Stimulated activated CD4-positive, alpha-beta T cell treated with anti-CD3 and anti-CD28 coated beads, Interleukin-1b, Interleukin-23, amount 100 ng/mL, for 48 hours (primary cell): ENCODE results near the gene DAPK1.
"Not testable (repeated sequence)": the region's sequence is repeated elsewhere in the genome, so short reads cannot be mapped to it uniquely, and the experiment has no call there.

ENCODE experiments used
- DNase-seq: peaks from one replicate; pipeline ENCODE4 v3.0.0-alpha.2; 2020

DAPK1 gene

DNA sequence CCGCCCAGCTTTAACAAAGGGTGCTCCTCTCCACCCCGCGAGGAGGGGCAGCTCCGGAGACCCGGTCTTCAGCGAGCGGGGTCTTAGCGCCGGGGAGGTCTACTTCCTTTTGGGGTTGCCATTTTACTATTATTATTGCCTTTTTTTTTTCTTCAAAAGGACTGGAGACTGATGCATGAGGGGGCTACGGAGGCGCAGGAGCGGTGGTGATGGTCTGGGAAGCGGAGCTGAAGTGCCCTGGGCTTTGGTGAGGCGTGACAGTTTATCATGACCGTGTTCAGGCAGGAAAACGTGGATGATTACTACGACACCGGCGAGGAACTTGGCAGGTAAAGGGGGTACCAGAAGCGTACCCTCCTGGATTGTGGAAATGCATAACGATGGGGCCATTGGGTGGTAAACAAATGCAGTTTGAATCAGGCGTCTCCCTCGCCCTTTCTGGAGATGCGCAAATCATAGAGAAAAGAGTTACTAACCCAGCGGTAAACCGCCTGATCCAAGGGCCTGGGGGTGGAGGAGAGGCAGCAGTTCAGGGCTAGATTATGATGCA lies 1.2 kb downstream of the DAPK1 start:
- peak; percentile 16 for DNase-seq

DNA sequence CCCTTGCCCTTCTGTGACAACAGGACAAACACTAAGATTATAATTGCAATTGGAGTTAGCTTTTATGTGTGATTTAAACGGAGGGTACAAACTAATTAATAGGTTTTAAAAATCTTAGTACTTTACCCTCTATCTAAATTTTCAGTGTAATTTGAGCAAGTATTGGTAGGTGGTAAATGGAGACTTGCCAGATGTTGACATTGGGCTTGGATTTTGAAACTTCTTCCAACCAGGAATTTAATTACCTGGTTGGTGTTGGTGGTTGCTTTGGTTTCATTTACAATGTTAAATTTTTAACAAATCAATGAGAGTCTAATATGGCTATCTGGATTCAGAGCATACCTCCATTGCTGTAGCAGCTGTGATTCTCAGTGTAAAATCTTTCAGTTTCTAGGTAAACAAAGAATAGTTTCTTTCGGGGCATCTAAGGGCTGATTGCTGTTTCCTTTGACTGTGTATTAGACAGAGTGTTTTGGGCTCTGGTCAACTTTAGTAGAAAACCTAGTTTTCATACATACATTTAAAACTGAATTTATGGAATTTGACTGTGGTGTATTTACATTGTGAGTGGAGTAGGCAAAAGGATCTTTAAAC lies 1.9 kb downstream of the DAPK1 start:
- DNase-seq: no peak

DNA sequence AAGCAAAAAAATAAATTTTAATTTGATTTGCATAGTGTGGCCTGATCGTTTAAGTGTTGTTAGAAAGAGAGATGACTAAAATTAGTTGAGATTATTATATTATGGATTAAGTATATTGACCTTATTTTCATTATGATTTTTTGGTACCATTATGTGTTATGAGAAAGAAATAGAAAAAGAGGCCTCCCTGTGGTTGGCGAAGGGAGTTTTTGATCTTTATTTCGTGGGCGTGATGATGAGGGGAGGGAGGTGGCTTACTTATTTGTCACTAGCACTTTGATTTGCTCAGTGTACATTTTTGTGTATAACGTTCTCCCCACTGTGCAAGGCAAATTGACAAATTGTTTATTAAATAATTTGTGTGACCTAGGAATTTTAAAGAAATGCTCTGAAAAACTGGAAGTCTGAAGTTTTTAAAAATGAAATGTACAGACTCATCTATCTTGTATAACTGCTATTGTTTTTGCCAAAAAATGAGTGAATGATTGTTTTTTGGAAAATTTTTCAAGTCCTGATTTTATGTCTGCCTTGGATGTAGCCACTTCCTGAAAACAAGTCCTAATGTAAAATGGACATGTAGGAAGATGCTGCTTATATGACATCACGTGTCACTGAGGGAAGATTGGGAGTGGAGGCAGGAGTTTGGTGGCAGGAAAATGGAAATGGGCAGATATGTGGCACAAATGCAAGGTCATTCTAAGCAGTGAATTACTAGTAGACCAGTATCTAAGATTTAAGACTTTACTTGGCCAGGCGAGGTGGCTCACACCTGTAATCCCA lies 3.0 kb downstream of the DAPK1 start:
- peak; percentile 47 for DNase-seq

DNA sequence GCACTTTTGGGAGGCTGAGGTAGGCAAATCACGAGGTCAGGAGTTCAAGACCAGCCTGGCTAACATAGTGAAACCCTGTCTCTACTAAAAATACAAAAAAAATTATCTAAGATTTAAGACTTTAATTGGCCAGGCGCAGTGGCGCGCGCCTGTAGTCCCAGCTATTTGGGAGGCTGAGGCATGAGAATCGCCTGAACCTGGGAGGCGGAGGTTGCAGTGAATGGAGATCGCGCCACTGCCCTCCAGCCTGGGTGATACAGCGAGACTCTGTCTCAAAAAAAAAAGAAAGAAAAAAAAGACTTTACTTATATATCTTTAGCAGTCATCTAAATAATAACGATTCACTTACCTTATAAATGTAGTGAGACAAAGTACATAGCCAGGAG lies 3.6 kb downstream of the DAPK1 start:
- DNase-seq: not testable (repeated sequence)

DNA sequence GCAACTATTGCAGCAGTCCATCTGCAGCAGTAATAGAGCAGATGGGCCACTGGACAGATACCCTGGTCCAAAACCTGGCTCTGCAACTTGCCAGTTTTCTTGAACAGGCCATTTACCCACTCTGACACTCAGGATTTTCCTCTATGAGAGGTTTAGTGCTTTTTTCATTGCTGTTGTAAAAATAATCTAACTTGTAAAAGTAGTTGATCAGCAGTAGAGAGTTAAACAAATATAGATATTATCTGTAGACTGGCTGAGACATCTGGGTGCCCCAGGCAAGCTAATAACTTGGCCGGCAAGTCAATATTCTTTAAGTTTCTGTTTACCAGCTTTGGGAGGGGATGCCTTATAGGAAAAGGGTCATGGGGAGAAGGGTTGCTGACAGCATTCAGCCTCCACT lies 4.1 kb downstream of the DAPK1 start:
- no peak for DNase-seq

DNA sequence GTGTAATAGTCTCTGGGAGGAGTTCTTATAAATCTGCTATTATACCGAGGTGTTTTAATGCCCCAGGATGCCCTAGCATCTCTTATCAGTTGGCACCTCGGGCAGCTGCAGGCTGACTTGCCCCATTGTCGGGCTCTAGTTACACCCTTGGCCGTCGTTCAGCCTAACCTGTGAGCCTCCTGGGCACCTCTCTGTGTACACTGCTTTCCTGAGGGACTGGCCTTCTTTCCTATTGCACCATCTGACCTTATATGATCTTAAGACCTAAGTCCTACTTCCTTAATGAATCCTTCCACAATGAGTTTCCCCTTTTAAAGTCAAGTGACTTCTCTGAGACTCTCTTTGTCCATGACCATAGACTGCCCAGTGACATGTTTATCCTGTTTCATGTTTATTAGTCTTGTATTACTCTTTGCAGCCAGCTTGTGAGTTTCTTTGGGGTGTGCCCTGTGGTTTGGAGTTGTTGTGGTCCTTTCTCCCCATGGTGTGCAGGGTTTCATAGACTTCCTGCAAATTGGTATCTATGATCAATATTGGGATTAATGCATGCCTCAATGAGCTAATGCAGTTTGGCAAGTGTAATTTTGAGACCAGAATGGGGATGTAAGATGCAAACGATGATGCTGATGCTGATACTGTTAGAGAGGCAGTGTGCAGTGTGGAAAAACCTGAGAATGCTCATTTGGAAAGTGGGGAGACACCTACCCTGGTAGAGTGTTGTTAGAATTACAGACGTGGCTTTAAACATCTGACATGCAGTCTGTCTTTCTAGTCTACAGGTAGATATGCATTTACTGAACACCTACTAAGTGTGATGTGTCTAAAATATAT lies 4.9 kb downstream of the DAPK1 start:
- no peak for DNase-seq

DNA sequence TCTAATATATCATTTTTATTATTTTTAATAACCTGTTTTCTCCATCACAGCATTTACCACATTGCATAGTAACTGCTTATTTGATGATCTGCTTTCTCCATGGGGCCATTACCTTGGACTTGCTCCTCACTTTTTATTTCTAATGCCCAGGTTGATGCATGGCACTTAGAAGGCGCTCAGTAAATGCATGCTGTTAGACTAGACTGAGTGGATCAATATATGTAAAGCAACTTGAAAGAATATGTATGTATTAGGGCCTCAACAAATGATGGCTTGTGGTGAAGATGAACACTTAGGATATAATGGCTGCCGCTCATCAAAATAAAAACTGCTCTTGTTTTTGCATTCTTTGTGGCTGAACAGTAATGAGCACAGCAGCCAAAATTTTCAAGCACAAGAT lies 5.8 kb downstream of the DAPK1 start:
- no peak for DNase-seq

DNA sequence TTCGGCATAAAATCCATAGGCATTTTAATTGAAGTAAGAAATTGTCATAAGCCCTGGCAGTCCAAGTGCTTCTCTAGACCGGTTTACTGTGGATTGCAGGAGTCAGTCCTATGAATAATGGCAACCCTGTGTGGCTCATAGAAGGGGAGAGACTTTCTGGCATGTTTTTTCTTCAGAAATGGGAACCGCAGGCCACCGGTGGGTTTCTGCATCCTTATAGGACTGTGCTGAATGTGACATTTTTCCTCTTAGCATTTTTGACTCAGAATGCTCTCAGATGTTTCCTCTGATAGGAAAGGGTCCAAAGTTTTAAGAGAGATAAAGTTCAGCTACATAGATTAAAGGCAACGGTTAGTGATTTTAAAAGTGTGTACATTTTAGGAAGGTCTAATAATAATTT lies 6.3 kb downstream of the DAPK1 start:
- DNase-seq: no peak

DNA sequence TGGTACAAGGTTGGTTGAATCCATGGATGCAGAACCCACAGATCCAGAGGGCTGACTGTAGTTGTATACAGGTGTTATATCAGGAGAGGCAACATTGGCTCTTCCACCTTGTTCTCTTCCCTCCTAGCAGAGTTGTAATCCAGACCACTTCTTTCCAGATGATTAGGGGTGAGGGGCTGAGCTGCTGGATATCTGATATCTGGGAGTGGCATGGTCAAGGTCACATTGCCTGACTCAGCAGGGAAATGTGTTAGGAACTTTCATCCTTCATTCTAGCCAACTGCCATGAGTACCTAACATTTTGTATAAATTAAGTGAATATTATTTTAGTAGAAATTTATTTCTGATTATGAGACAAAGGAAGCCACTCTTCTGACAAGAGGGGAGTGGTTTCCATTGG lies 7.3 kb downstream of the DAPK1 start:
- no peak for DNase-seq

DNA sequence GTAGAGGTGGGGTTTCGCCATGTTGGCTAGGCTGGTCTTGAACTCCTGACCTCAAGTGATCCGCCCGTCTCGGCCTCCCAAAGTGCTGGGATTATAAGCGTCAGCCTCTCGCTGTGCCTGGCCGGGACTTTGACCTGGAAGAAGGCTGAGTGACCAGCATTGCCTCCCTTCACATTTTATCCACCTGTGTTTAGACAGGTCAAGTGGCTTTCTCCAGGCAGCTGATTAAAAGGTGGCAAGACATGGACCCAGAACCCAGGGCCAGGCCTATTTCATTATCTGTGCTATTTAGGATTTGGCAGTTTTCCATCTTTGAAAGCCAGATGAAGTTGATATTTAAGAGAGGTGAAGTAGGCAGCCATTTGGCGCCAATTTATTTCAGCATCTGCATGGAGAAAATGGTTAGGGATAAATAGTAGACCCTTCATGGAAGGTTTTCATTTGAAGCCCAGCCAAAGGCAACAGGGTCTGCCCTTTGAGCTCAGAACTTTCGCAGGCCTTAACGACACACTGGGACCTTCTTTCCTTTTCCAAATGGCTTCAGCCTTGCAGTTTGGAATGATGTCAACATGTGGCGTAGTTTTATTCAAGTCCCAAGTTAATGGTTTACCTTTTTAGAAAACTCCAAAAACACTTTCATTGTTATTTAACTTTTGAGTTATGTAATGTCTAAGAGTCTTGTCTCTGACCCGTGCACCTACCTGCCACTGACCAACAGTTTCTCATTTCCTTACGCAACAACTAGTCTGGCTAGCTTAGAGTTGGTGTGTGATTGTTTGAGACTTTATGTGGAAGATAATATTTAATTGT lies 8.4 kb downstream of the DAPK1 start:
- DNase-seq: no peak

DNA sequence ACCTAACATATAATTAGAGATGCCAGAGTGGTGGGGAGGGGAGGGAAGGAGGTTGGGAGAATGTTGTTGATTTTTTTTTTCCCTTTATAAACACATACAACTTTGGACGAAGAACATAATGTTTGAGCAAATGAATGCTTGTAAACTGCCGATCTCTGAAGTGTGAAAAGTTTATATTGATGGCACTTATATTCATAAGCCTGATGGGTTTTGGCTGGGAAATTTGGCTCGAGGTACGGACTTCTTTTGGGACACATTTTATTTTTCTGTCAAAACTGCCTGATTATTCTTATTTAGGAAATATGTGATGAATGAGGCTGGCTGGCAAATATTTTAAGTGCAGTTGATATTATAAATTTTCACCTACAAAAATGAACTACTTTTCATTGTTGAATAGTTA lies 9.9 kb downstream of the DAPK1 start:
- DNase-seq: no peak

DNA sequence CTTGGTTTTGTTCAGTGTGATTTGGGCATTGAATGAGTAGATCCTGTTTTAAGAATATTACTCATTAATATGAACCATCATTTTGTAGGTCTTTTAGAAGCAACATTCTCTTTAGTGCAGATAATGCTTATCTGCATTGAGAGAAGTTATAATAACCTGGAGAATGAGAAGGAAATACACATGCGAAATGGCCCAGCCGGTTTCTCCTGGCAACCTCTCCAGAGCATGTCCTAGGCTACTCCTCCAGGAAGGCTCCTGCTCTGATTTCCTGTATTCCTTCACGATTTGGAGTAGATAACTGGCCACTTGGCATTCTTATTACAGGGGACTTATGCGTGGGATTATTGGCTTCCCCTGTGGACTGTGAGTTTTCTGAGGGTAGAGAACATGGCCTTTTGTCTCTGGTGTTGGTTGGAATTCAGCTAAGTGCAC lies 12.6 kb downstream of the DAPK1 start:
- no peak for DNase-seq

DNA sequence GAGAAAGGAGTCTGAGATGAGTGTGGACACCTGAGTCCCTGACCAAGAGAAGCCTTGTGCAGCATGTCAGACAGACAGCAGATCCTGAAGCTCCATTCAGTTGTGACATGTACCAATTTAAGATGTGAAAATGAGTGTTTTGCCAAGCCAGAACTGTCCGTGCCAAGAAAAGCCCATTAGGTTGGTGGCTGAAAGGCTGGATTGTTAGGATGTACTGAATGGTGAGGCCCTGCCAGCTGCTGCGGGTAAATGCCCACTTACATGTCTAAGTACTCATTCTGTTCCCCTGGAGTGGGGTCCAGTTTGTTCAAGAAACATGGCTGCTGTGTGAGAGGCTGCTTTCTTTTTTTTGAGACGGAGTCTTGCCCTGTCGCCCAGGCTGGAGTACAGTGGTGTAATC lies 14.6 kb downstream of the DAPK1 start:
- DNase-seq: no peak

DNA sequence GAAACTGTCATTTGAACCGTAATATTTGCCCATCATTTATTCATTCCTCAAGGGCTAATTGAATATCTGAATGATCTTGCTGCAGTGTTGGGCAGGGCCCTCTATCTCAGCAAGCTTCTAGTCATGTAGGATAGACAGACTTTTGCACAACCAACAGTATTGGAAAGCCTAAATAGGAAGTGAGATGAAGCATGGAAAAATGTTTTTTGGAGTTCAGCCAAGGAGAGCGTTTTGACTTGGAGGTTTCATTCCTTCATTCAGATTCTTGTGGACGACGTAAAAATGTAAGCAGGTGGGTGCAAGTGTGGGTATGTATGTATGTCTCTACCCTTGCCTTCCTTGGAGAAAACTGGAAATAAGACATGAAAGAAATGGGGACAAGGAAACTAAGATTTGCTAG lies 15.5 kb downstream of the DAPK1 start:
- no peak for DNase-seq

DNA sequence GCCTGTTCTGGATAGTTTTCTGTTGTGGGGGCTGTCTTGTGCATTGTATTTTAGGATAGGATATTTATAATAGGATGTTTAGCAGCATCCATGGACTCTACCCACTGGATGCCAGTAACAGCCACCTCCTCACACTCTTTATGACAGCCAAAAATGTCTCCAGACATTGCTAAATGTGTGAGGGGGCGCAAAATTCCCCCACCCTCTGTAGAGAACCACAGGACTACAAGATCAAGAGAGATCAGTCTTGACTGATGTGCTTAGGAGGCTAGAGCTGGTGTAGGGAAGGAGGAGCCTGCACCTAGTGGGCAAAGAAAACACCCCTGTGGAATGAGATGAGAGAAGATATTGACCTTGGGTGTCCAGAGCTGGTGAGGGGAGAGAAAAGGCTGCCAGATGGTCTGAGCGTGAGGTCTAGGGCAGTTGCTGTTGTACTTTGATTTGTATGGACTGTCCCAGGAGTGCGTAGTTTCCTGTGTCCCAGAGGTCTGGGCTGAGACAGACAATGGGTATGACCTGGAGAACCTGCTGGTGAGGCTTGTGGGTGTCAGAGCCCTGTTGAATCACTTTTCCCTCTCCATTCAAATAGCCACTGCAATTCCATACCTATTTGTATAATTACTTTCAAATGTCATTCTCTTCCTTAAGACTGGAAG lies 16.3 kb downstream of the DAPK1 start:
- no peak for DNase-seq

DNA sequence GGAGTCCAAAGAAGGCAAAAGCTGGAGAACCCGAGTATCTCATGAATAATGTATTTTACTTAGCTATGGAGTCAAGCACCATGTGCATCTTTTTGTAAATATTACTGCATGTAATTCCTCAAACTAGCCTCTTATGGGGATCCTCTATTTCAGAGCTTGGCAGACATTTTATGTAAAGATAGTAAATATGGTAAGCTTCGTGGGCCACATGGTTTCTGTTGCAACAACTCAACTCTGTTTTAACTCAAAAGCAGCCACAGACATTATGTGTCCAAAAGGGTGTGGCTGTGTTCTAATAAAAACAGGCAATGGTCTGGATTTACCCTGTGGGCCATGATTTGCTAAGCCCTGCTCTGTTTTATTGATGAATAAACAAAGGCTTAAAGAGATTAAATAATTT lies 17.3 kb downstream of the DAPK1 start:
- no peak for DNase-seq

DNA sequence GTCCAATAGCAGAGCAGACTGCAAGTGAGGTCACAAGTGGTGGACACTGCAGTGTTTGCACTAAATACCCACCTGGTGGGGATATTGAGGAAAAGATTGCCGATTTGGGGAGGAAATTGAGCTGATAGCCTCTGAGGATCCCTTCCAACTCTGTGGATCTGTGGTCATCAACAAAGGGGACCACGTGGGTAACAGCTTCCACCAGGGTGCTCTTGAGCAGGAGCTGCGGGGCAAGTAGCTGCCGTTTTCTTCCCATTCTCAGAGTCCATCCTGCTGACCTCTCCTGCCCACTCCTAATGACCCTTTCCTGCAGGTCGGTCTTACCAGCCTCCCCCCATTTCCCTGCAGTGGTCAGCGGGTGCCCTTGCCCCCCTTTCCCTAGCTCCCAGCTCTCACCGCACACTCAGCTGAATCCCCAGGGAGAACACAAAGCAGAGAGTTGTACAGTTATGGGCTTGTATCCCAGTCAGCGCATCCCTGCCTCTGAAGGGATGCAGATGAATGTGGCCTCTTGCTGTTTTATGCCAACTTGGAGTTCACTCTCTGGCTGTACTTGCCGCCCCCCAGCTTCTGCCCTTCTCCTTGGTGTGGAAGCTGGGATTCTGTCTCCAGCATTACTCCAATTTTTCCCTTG lies 18.0 kb downstream of the DAPK1 start:
- DNase-seq: no peak

DNA sequence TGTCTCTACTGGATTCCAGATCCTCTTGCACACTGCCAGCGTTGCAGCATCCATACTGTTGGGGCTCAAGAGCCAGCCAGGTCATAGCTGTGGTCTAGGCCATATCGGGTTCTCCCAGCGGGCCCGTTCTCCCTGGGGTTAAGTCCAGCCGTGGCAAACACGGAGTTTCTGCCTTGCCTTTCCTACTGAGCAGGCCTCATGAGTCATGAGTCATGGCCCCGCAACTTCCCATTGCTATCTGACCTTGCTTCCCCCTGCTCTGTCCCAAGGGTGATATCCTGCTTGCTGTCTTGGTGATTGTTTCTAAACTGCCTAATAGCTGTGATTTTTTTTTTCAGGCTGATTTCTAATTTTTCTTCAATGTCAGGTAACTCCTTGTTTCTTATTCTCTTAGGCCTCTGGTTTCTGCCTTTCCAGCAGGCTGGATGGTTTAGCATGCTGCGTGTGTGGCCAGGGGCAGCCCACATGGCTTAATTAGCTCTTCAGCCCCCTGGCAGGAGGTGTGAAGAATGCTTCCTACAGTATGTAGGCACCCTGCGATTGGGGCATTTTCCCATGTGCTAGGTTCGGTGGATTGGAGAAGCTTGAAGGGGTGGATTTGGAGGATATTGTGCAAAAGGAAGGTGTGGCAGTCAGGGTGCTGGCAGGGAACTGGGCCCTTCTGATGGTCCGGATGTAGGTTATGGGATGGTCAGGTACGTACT lies 18.7 kb downstream of the DAPK1 start:
- no peak for DNase-seq

DNA sequence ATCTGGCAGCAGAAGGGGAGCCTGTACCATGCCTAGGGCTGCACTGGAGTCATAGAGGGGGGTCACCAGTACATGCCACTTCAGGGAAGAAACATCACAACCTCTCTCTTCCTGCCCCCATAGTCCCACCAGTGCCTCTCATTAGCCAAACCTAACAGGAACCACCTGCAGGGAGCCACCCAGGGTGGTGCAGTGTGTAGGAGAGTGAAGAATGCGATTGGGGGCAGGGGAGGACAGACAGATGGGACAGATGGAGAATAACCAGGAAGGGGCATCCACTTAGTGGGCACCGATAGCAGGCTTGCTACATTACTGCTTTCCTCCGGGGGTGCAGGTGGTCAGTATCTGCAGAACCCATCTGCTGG lies 19.2 kb downstream of the DAPK1 start:
- DNase-seq: no peak

DNA sequence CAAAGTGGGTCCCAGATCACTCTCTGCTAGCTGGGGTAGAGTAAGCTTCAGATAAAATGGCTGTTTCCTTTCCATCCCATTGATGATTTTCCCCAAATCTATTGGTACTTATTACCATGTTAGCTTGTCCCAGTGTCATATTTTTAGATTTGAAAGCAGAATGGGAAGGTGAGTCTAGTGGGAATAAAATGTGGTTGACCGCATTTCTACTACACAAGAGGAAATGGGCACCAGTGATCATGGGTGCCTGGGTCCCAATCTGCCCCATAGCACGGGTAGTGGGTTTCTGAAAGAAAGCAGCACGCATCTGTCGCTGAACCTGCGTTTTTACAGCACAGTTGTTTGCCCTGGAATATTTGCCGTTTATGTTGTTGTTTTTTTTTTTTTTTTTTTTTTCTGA lies 20.1 kb downstream of the DAPK1 start:
- no peak for DNase-seq

DNA sequence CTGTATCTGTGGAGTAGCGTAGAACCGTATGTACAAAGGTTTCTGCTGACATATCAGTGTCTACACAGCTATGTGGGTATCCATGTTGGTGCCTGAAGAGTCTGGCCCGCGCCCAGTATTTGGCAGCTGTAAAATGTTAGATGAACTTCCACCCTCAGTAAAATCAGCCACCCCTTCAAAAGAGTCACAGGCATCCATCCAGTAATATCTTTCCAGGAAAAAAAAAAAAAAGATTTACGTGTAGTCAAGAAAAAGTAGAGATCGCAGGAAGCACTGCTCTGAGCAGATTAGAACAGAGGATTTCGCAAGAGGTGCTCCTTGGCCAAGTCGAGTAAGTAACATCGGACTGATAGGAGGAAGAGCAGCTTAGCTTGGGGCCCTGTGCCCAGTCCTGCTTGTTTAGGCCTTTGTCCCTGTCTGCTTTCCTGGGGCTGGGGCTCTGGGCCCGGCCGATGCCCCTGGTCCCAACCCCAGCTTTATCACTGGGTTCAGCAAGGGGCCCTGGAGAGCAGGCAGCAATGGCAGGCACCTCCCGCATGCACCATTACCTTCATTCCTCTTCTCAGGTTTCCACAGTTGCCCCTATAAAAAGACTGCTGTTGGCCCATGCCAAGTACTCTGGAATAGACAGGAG lies 21.2 kb downstream of the DAPK1 start:
- DNase-seq: no peak
